NCI-H2196 (cell line): ENCODE data around the gene DCAF10.
"Not testable (repeated sequence)": the region's sequence is repeated elsewhere in the genome, so short reads cannot be mapped to it uniquely, and the experiment has no call there.

Experiments used
- DNase-seq: peaks from one replicate; lab custom pipeline; 2025; ENCODE audit not compliant: unreplicated experiment; lab: John Stamatoyannopoulos, UW

The DCAF10 gene

GRCh38 chr9:37856551-37856950 lies 56.0 kb downstream of the DCAF10 start:
- DNase-seq: no peak

DNA sequence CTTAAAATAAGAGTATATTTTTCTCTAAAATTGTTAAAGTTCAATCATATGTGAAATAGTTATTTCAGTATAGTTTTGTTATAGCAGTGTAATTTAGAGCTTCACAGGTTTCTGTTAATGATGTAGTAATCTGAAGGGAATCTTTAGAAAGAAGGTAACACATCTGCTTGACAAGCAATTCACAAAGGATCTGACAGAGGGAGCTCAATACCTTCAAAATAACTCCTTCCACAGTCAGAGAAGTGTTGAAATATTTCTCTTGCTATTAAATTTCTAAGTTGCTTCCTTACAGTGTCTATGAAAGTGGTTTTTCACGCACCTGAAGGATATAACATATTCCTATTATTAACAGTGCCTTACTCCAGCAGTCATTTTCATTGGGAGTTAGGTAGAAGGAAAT lies 58.4 kb downstream of the DCAF10 start:
- DNase-seq: no peak

DNA sequence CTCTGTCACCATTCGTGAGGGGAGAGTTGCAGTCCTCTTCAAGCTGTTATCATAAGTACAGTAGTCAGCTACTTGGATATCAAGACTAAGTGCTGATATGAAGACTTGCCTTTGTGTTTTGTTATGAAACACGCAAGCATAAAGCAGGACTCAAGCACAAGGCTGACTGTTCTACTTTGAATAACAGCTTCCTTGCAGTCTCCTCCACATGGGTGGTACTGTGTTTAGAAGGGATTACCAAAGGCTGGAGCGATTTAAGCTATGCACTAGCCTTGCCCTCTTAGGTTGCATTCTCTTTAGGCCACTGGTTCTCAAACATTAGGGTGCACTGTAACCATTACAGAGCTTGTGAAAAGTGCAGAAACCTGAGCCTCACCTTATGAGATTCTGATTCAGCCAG lies 61.9 kb downstream of the DCAF10 start:
- DNase-seq: no peak

GRCh38 chr9:37870081-37870798 lies 69.6 kb downstream of the DCAF10 start:
- DNase-seq: no peak

GRCh38 chr9:37870799-37871176 lies 70.2 kb downstream of the DCAF10 start:
- no peak for DNase-seq

DNA sequence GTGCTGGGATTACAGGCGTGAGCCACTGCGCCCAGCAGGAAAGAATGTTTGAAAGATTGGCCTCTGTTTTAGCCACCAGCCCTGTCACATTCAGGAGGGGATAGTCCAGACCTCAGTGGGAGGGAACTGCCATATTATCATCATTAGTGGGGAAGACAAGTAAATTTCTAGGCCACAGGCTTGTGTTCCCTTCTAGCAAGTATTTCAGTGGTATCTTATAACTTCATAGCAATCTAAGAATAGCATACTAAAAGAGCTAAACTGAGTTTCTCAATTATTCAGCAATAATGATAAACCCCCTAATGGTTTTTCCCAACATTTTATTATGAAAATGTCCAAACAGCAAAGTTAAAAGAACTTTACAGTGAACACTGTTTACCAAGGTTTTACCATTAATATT lies 73.4 kb downstream of the DCAF10 start:
- no peak for DNase-seq

- DNase-seq: no peak
Measured at GRCh38 chr9:37876376-37876775, 75.8 kb downstream of the DCAF10 start.

DNA sequence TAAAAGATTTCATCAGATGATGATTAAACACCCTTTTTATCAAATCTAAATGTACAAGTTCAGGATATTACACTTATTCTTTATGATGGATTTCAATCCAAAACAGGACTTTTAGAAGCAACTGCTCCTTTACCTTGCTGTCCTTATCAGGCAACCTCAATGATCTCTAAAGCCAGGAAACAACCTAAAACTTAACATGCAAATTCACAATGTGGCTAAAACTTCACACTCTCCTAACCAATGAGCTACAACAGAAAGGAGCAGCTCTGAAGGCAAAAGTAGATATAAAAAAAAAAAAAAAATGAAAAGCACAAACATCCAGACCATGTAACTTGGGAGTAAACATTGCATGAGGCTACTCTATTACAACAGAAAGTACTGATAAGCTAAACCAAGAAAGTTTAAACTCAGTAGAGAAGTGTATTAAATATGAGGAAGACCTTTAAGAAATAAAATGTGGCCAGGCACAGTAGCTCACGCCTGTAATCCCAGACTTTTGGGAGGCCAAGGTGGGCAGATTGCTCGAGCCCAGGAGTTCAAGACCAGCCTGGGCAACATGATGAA lies 80.4 kb downstream of the DCAF10 start:
- DNase-seq: no peak

- DNase-seq: not testable (repeated sequence)
Measured at GRCh38 chr9:37887977-37888583, 87.5 kb downstream of the DCAF10 start.

- no peak for DNase-seq
Measured at GRCh38 chr9:37889536-37889935, 88.9 kb downstream of the DCAF10 start.

- not testable (repeated sequence) for DNase-seq
Measured at GRCh38 chr9:37891042-37891441, 90.4 kb downstream of the DCAF10 start.

DNA sequence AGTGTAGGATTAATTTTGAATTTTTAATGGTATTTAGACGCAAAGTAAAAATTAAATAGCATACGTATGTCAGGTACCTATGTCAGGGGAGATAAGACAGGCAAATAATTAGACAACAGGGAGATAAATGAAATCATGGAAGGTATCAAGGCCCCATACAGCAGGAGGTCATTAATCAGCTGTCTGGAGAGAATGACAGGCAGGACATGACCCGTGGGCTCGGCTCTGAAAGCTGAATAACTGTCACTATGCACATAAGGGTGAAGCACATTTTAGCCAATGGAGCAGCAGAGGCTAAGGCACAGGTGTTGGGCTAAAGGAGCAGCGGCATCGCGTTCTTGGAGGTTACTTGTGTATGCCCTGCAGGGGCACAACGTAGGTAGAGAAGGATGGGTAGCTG lies 91.5 kb downstream of the DCAF10 start:
- no peak for DNase-seq

DNA sequence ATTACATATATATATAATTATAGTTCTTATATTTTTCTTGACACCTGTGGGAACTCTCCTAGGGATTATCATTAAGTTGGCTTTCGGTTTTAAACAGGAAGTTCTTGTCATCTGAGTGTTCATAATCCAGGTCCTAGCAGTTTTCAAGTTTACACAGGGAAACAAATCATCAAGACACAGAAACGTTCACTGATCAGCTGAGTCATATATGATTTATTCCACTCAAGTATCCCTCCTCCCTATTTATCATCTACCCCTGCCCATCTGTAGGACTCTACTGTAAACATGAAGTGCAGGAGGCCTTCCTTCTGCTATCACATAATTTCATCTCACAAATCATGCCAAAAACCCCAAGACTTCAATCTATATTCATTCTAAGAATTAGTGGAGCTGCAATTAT lies 97.1 kb downstream of the DCAF10 start:
- no peak for DNase-seq

DNA sequence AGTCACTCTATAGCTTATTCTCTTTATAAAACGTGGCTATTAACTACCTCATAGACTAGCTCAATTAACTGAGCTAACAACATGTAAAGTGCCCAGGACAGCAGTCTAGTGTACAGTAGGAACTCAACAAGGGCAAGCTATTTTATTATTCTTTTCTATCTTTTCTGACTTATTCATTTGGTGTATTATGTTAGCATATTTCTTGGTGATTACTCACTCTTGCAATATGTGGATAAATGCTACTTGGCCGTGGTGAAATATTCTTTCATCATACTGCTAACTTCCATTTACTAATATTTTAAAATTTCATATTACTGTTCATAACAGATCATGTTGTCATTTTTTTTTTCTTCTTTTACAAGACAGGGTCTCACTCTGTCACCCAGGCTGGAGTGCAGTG lies 98.4 kb downstream of the DCAF10 start:
- no peak for DNase-seq

- no peak for DNase-seq
Measured at GRCh38 chr9:37902131-37902530, 101.5 kb downstream of the DCAF10 start.

DNA sequence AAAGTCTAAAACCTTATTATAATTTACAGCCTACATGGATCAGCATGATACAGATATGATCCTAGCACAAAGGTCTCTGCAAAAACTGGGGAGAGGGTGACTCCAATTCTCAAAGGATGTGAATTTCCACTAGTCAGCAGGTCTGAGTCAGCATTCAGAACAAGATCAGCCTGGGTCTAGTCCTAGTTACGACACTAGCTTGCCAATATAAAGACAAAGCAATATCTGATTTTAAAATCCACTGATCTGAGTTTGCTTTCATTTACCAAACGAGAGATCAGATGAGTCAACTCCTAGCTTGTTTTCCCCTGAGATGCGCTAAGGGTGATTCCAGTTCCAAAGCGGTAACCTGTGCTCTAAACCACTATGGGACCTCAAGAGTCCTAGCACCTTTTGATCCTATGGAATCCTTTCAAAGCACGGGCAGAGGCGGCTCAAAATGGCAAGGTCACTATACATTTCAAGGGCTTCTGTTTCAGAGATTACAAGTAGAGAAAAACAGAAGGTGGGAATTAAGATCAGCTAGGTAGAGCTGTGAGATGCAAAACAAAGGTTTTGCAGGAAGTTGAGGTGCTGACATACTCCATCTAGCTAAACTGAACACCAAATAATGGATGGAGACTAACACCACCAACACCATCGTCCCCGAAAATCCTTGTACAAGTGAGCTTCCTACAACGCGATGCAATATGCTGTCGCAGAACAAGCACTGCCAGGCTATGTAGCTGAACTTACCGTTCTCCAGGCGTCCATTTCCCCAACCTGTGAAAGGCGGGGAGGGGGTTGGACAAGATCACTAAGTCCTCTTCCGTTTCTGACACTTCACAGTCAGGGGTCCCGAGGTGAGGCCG lies 102.4 kb downstream of the DCAF10 start:
- peak; percentile 30 for DNase-seq

DNA sequence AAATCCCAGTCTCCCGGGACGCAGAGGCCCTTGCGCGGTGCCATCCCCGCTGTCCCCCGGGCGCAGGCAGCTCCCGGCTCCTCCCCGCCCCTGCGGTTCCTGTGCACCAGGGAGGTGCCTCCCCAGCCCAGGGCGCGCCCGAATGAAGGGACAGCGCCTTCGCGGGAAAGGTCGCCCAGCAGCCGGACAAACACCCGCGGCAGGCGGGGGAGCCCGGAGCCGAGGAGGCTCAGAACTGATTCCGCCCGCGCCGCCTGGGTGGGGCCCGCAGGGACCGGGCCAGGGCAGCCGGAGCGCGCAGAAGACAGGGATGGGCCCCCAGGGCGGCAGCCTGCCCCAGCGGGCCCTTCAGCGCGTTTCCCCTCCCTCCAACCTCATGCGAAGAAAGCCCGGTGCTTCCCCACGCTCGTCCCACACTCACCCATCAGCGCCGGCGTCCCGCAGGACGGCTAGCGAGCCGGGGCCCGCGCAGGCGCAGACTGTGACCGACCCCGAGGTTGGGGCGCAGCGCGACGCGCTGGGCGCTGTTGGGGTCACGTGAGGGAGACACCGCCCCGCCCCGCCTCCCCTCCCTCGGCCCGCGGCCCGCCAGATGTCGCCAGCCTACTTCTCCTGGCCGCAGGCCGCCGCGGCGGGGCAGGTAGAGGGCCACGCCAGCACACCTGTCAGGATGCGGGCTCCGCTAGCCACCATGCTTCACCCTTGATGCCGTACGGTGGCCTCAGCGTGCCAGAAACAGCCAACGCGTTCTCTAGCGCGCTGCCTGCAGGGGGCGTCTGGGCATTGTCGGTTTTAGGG lies 103.2 kb downstream of the DCAF10 start, which contains the start of gene SLC25A51:
Gene SLC25A51 (minus strand): TSS at position 481 of the 798 bp plus-strand sequence. CDS start 15,577 bp downstream, outside the sequence.
- DNase-seq: peak; percentile 95

- no peak for DNase-seq
Measured at GRCh38 chr9:37904445-37905130, 104.0 kb downstream of the DCAF10 start.

GRCh38 chr9:37905131-37905505 lies 104.5 kb downstream of the DCAF10 start:
- DNase-seq: no peak

DNA sequence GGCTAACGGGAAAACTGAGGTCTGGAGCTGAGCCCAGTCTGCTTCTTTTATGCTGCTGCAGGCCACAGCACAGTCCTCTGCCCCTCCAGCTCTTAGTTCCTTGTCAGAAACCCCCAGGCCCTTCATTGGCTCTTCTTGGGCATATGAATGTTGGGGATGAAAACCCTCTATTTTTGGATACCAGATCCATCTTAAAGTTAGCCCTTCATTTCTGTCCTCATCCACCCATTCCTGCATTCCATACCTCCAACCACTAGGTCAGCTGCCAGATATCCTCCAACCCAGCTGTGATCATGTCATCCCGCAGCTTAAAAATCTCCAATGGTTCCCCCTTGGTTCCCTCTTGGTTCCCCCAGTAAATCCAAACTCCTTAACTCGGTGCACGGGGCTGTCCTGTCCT lies 105.2 kb downstream of the DCAF10 start:
- no peak for DNase-seq
